NK-92 (cell line): ENCODE data around the gene SEMA3A.

ENCODE experiments used
- DNase-seq: peaks from one replicate; lab custom pipeline; 2025; ENCODE audit not compliant: unreplicated experiment; lab: John Stamatoyannopoulos, UW

The SEMA3A gene

GRCh38 chr7:83937930-83938329 is 256.7 kb downstream of the SEMA3A start:
- DNase-seq, result no peak

GRCh38 chr7:83936056-83936708 is 258.4 kb downstream of the SEMA3A start:
- no peak for DNase-seq

- DNase-seq, result no peak
Observed at GRCh38 chr7:83934118-83934734, 260.4 kb downstream of the SEMA3A start.

GRCh38 chr7:83931968-83932367 is 262.6 kb downstream of the SEMA3A start:
- DNase-seq, result no peak

GRCh38 chr7:83930262-83930661 is 264.3 kb downstream of the SEMA3A start:
- DNase-seq, result no peak

- DNase-seq, result no peak
Observed at GRCh38 chr7:83925860-83926259, 268.7 kb downstream of the SEMA3A start.

GRCh38 chr7:83921941-83922607 is 272.5 kb downstream of the SEMA3A start:
- DNase-seq, result no peak

GRCh38 chr7:83921271-83921940 is 273.2 kb downstream of the SEMA3A start:
- DNase-seq, result no peak

GRCh38 chr7:83918142-83918541 is 276.4 kb downstream of the SEMA3A start:
- no peak for DNase-seq

GRCh38 chr7:83913174-83913573 is 281.4 kb downstream of the SEMA3A start:
- DNase-seq, result no peak

GRCh38 chr7:83908526-83908925 is 286.1 kb downstream of the SEMA3A start:
- DNase-seq, result no peak
